Kidney epithelial cell (primary cell): Measurements from ENCODE around the gene NDUFB10. TPM values are rescaled to one million over a fixed set of nuclear protein-coding genes. Genes with fewer than 3 reads are reported as not detected.
A peak's percentile ranks its signal among the peaks of the same experiment; 100 is the strongest.

Source experiments
- DNase-seq: peaks from one replicate; pipeline ENCODE4 v3.0.0-alpha.2; 2010; ENCODE audit warnings: low read depth
- H3K27me3 ChIP-seq: 2 replicates; pipeline ENCODE4 v1.6.0; 2011; ENCODE audit warnings: low read length; ENCODE audit not compliant: control insufficient read depth, insufficient read depth
- H3K36me3 ChIP-seq: 2 replicates; pipeline ENCODE4 v1.5.1; 2011; ENCODE audit warnings: low read length; ENCODE audit not compliant: control insufficient read depth, insufficient read depth
- H3K4me3 ChIP-seq: 2 replicates; pipeline ENCODE4 v1.5.1; 2011; ENCODE audit warnings: low read depth, mild to moderate bottlenecking, control low read depth, low read length
- CTCF ChIP-seq: IDR thresholded peaks from 2 replicates; pipeline ENCODE4 v1.5.1; 2011; ENCODE audit warnings: mild to moderate bottlenecking, moderate library complexity, low read length, control low read depth, inconsistent platforms; ENCODE audit not compliant: insufficient read depth, poor library complexity, severe bottlenecking
- total RNA-seq: library from RNA; depleted of rRNA; stranded (reverse); fragments of >200 nt; gene quantifications from 2 replicates; pipeline ENCODE4 v1.2.3, GENCODE V29; 2015

NDUFB10 gene
- total RNA-seq = 280 and 289 TPM in 2 replicates

GRCh38 chr16:1959269-1960039, at the start of gene NDUFB10:
NDUFB10 (plus strand) TSS chr16:1959538; CDS start chr16:1959625, 87 bp downstream.
- Histone ChIP-seq H3K27me3 (no peaks in the 10 kb centered on the region), H3K36me3 (peaks cover 2% of the 10 kb centered on the region), H3K4me3 (peak within 1 kb of the TSS; percentile 95)
- DNase-seq = no peak
- TF ChIP-seq CTCF = peak; percentile 31

- no peak for TF ChIP-seq CTCF
- H3K4me3 ChIP-seq = no peak overlapping the region
- peaks cover 48% of the 10 kb centered on the region for H3K27me3 ChIP-seq
- DNase-seq = no peak
- H3K36me3 ChIP-seq = no peaks in the 10 kb centered on the region
Measured at GRCh38 chr16:1909561-1910231, 49.6 kb upstream of the NDUFB10 start.

GRCh38 chr16:1911467-1912214, 47.7 kb upstream of the NDUFB10 start:
- no peak for TF ChIP-seq CTCF
- no peaks in the 10 kb centered on the region for H3K36me3 ChIP-seq
- no peak overlapping the region for H3K4me3 ChIP-seq
- no peak for DNase-seq
- peaks cover 50% of the 10 kb centered on the region for H3K27me3 ChIP-seq

- Histone ChIP-seq H3K36me3 (no peaks in the 10 kb centered on the region), H3K27me3 (peaks cover 50% of the 10 kb centered on the region), H3K4me3 (no peak overlapping the region)
- TF ChIP-seq CTCF = no peak
- DNase-seq = no peak
Measured at GRCh38 chr16:1912215-1912543, 47.2 kb upstream of the NDUFB10 start.

- DNase-seq = no peak
- H3K4me3 ChIP-seq = no peak overlapping the region
- peaks cover 51% of the 10 kb centered on the region for H3K27me3 ChIP-seq
Measured at GRCh38 chr16:1913327-1914083, 45.8 kb upstream of the NDUFB10 start.

More at GRCh38 chr16:1913327-1914083, 45.8 kb upstream of the NDUFB10 start:
- no peaks in the 10 kb centered on the region for H3K36me3 ChIP-seq
- TF ChIP-seq CTCF = no peak
